GM10248 (cell line): ENCODE measurements around the gene TRIM52.
A peak's percentile ranks its signal among the peaks of the same experiment; 100 is the strongest.

Experiments
- CTCF ChIA-PET: fragments of 300-600 bp; sonication (Branson Sonifier 250); formaldehyde crosslinking; extraction: SDS; loops from one replicate; lab custom pipeline; 2021; ENCODE audit warnings: antibody characterized with exemption; lab: Yijun Ruan, JAX
- POLR2A ChIA-PET: fragments of 350-650 bp; sonication (Branson Sonifier 250); formaldehyde crosslinking; extraction: SDS; loops from one replicate; lab custom pipeline; 2020; ENCODE audit warnings: antibody characterized with exemption; lab: Yijun Ruan, JAX
- DNase-seq: peaks from one replicate; pipeline ENCODE4 v3.0.0; 2012; ENCODE audit errors: extremely low spot score
- CTCF ChIP-seq: IDR thresholded peaks from 2 replicates; pipeline ENCODE4 v1.5.1; 2012; ENCODE audit warnings: mild to moderate bottlenecking, low read depth; ENCODE audit errors: extremely low read depth, missing control alignments, control extremely low read depth

Gene TRIM52

DNA sequence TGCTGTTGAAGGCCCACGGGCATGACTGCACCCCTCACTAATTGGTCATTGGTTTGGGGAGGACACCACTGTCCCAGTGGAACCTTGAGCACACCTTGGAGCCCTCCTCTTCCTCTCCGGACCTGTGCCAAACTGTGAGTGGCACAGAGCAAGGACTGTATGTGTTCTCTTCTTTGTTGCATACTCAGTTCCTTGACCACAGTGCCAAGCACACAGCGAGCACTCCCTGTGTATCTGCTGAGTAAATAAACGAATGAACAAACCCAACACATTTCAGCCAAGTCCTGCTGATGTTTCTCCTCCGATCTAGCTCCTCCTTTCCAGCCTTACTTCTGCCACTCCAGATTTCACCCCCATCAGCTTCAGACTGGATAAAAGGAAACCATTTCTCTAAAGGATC lies 2.7 kb upstream of the TRIM52 start:
- ChIA-PET CTCF (no interaction called here), POLR2A (no interaction called here)
- no peak for TF ChIP-seq CTCF
- DNase-seq = no peak

DNA sequence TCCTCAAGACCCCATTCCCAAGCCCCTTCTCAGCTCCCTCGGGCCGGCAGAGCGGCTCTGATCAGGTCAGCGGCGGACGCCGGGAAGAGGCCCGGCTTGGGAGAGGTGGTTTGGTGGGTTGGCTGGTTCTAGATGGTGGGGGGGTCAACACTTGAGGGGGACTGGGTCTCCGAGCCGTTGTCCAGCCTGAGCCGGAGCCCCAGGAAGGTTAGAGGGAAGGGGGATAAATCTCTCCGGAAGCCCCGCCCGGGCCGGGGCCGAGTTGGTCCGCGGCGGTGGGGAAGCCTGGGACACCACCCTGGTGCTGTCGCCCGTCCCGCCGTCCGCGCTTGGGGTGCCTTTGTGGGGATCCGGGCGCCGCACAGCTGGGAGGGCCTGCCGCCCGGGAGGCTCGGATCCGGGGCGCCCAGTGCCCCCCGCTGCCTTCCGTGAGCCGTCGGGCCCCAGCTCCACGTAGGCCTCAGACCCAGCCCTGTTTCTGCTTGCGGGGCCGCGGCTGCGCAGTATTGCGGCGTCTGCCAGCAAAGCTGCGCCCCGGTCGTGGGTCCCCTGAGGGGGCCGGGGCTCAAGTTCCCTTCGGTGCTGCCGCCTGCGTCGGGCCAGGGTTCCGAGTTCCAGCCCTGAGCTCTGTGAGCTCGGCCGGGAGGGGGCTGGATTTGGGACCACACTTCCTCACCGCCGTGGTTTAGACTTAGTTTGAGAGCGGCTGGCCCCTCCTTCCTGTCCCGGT lies 542 bp upstream of the TRIM52 start:
- CTCF ChIA-PET = interaction anchor here (1.0 to 3.2 kb wide), 7 partner anchors 9 to 81 kb away, joined by 3 to 12 read pairs (median 6); no protein-coding TSS in a partner anchor
- DNase-seq = peak; percentile 72
- TF ChIP-seq CTCF = no peak
- POLR2A ChIA-PET = interaction anchor here (0.6 to 1.6 kb wide), 9 partner anchors 9 to 430 kb away, joined by 3 to 6 read pairs (median 3); partner anchors contain the start of gene TRIM7

DNA sequence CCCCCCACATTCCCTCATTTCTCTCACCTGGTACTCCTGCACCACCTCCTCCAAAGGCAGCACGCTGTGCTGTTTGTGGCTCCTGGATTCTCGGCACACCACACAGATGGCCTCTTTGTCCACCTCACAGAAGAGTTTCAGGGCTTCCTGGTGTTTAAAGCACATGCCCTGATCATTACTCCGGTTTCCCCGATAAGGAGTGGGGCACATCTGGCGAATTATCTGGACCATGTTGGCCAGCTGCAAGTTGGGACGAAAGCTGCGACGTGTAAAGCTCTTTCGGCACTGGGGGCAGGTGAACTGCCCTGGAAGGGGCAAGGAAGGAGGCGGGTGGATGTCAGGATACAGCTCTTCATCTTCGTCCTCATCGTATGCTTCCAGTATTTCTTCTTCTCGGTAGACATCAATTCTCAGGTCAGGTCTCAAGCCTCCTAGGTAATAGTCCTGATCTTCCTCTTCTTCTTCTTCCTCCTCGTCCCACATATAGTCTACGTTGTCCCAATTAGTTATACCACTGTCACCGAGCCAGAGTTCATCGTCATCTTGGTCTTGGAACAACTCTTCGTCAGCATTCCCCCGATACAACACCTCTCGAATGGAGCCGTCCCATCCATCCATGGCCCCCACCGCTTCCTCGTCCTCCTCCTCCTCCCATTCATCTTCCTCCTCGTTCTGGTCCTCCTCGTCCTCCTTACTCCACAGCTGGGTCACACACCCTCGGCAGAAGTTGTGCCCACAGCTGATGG lies 796 bp downstream of the TRIM52 start:
- POLR2A ChIA-PET = interaction anchor here (0.8 to 1.6 kb wide), 5 partner anchors 8 to 55 kb away, joined by 3 to 4 read pairs (median 3); partner anchors contain the start of gene TRIM7
- TF ChIP-seq CTCF = no peak
- CTCF ChIA-PET = interaction anchor here (0.7 to 3.2 kb wide), 6 partner anchors 8 to 75 kb away, joined by 3 to 12 read pairs (median 6); no protein-coding TSS in a partner anchor
- no peak for DNase-seq

DNA sequence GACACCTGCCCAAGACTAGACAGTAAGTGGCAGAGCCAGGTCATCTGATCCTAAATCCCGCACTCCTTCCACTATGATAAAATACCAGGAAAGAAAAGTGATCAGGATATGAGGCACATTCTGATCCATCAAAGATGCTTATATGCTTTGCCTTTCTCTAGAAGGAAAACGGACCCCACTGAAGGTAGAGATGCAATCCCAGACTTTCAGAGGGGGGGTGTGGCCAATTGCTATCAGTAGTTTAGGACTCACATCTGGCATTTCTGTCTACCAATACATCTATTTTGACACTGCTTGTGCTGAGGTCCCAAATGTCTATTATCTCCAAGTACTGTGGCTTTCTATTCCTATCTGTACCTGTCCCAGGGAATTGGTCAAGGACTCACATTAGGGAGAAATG lies 1.7 kb downstream of the TRIM52 start:
- POLR2A ChIA-PET = no interaction called here
- DNase-seq = no peak
- no peak for TF ChIP-seq CTCF
- CTCF ChIA-PET = interaction anchor here (2.7 kb wide), 1 partner anchor 9 kb away, joined by 10 read pairs; no protein-coding TSS in a partner anchor

DNA sequence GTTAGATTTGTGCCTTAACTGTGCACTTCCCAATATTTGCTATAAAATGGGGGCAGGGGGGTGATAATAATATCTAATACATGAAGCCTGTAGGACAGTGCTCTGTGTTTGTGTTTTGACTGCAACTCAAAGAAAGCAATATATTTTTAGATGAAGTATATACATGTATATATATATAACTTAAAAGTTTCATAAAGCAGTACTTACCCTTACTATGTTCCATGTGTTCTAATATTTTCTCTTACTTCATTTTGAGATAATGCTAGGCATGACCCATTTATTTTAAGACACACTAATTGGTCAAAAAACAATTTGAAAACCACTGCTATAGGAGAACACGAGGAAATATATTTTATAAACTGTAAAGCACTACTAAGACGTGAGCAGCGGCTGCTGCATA lies 2.4 kb downstream of the TRIM52 start:
- DNase-seq = no peak
- POLR2A ChIA-PET = no interaction called here
- no peak for TF ChIP-seq CTCF

GRCh38 chr5:181255836-181256578 lies 4.9 kb downstream of the TRIM52 start:
- CTCF ChIA-PET = interaction anchor here (1.2 to 2.0 kb wide), 2 partner anchors 11 to 25 kb away, joined by 3 to 8 read pairs; partner anchors contain the start of gene RACK1
- no peak for DNase-seq
- POLR2A ChIA-PET = no interaction called here
- no peak for TF ChIP-seq CTCF

More for the DNA sequence above, 2.4 kb downstream of the TRIM52 start:
- CTCF ChIA-PET = interaction anchor here (2.7 kb wide), 1 partner anchor 8 kb away, joined by 10 read pairs; no protein-coding TSS in a partner anchor
